Hepatic stellate cell (primary cell): ENCODE measurements around the gene SCGN.
"Not testable (repeated sequence)": the region's sequence is repeated elsewhere in the genome, so short reads cannot be mapped to it uniquely, and the experiment has no call there.

Experiments used
- DNase-seq: peaks from one replicate; pipeline ENCODE4 v3.0.0; 2011; ENCODE audit warnings: low spot score

Gene SCGN

GRCh38 chr6:25730907-25731306 is 78.9 kb downstream of the SCGN start:
- DNase-seq, result no peak

GRCh38 chr6:25731721-25732120 is 79.7 kb downstream of the SCGN start:
- DNase-seq, result no peak

- DNase-seq, result no peak
These were observed 80.6 kb downstream of the SCGN start for GRCh38 chr6:25732468-25733198.

GRCh38 chr6:25735261-25735660 is 83.2 kb downstream of the SCGN start:
- no peak for DNase-seq

- no peak for DNase-seq
These were observed 91.9 kb downstream of the SCGN start for GRCh38 chr6:25743868-25744267.

- DNase-seq, result no peak
These were observed 93.8 kb downstream of the SCGN start for GRCh38 chr6:25745836-25746235.

- DNase-seq, result no peak
These were observed 95.0 kb downstream of the SCGN start for GRCh38 chr6:25746968-25747367.

GRCh38 chr6:25747477-25747876 is 95.5 kb downstream of the SCGN start:
- no peak for DNase-seq

- DNase-seq, result no peak
These were observed 96.0 kb downstream of the SCGN start for GRCh38 chr6:25748049-25748448.

- DNase-seq, result not testable (repeated sequence)
These were observed 96.8 kb downstream of the SCGN start for GRCh38 chr6:25748601-25749517.

- no peak for DNase-seq
These were observed 97.8 kb downstream of the SCGN start for GRCh38 chr6:25749837-25750236.

- DNase-seq, result no peak
These were observed 98.9 kb downstream of the SCGN start for GRCh38 chr6:25750906-25751305.
